ENCODE data around the gene TDRD9.

GRCh38 chr14:104030958-104031357 is 102.7 kb downstream of the TDRD9 start:
- TF ChIP-seq CTCF (conservative IDR thresholded peaks at IDR 0.05; ENCODE audit: low read depth in 2 of 2) (no peak), POLR2AphosphoS5 (IDR thresholded peaks at IDR 0.05; ENCODE audit: low read depth) (no peak), CREB1 (CRISPR knock-in tag; IDR thresholded peaks at IDR 0.05; ENCODE audit: low read depth) (no peak), EZH2 (IDR thresholded peaks at IDR 0.05; ENCODE audit: low read depth, unreplicated experiment) (no peak), EZH2phosphoT487 (IDR thresholded peaks at IDR 0.05; ENCODE audit: unreplicated experiment) (no peak), ZNF114 (CRISPR knock-in tag; IDR thresholded peaks at IDR 0.05) (no peak)

All from GM23338 (cell line).